ENCODE data around the gene OR4Q2.
"Not testable (repeated sequence)": the region's sequence is repeated elsewhere in the genome, so short reads cannot be mapped to it uniquely, and the experiment has no call there.

Gene OR4Q2

DNA sequence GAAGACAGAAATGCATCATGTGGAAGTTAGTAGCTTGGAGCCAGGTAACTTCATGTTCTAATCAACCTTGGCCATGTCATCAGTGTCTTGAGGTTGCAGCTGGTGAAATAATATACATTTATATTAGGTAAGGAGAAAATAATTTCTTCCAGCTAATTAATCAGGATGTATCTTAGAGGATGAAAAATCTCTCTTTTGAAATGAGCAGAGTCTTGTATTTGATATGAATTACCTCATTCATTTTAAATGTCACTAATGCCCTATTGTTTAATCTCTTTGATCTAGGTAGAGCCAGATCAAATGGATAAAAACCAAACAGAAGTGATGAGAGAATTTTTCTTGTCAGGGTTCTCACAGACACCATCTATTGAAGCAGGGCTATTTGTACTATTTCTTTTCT, at the start of gene OR4Q2:
Gene OR4Q2, plus strand, starts transcription at position 301 of the 400 bp plus-strand sequence.
- no peak for DNase-seq

DNA sequence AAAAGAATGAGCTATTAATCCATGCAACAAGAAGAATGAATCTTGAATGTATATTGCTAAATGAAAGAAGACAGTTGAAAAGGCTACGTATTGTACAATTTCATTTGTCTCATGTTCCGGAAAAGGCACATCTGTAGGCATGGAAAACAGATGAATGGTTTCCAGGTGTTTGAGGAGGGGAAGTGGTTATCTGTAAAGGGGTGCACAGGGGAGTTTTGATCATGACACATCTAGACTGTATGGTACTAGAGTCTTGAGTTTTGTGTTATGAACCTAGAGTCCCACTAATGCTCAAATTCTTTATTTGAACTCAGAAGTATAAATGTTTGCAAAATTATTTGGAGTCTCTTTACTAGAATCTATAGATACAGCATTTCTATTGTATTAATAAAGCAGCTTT, 32.2 kb upstream of the OR4Q2 start:
- DNase-seq: not testable (repeated sequence)

DNA sequence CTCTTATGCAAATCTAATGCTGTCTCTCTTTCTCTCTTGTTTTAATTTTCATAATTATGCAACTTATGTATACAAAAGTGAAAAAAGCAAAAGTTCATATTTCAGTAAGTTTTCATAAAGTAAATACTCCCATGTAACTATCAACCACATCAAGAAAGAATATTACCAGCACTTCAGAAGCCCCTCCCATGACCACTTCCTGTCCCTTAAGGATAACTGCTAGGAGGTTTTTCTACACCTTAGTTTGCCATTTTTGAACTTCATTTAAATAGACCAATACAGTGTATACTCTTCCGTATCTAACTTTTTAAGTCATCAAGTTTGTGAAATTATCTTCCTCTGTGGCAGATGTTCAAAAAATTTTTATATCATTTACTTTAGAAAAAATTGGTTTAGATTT, 27.1 kb upstream of the OR4Q2 start:
- no peak for DNase-seq

DNA sequence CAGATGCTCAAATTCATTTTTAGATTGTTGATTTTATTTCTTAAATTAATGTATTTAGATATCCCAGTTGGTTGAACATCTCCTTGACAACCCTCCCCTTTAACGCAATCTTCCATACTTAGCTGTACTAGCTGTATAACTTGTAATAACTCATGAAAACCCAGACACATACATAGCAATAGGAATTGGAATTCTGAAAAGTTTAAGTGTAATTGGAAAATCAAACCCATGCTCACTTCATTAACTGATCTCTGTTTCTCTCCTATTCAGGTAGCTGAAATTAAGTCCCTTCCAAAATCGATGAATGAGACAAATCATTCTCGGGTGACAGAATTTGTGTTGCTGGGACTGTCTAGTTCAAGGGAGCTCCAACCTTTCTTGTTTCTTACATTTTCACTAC, 26.7 kb upstream of the OR4Q2 start, which contains the start of gene OR4K15:
Gene OR4K15, plus strand, starts transcription at position 301 of the 400 bp plus-strand sequence. Its CDS starts 0 bp downstream, at position 301.
- no peak for DNase-seq

DNA sequence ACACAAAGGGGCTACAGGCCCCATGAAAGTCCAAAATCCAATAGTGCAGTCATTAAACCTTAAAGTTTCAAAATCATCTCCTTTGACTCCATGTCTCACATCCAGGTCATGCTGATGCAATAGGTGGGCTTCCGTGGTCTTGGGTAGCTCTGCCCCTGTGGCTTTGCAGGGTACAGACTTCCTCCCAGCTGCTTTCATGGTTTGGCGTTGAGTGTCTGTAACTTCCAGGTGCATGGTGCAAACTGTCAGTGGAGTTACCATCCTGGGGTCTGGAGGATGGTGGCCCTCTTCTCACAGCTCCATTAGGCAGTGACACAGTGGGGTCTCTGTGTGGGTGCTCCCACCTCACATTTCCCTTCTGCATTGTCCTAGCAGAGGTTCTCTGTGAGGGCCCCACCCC, 8.5 kb upstream of the OR4Q2 start:
- no peak for DNase-seq

DNA sequence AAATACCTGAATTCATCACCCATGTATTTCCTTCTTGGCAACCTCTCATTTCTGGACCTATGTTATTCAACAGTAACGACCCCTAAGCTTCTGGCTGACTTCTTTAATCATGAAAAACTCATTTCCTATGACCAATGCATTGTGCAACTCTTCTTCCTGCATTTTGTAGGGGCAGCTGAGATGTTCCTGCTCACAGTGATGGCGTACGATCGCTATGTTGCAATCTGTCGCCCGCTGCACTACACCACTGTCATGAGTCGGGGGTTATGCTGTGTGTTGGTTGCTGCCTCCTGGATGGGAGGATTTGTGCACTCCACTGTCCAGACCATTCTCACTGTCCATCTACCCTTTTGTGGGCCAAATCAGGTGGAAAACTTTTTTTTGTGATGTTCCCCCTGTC, 356 bp downstream of the OR4Q2 start:
- no peak for DNase-seq

DNA sequence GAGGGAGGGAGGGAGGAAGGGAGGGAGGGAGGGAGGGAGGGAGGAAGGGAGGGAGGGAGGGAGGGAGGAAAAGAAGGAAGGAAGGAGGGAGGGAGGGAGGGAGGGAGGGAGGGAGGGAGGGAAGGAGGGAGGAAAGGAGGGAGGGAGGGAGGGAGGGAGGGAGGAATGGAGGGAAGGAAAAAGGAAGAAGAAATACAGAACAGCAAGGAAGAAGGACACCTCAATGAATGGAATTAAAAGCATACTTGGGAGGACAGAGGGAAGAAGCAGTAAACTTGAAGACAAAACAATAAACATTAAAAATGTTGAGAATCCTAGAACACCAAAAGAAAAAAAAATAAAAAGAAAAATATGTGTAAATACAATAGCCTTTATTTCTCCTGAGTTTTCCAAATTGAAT, 6.2 kb downstream of the OR4Q2 start:
- no peak for DNase-seq

DNA sequence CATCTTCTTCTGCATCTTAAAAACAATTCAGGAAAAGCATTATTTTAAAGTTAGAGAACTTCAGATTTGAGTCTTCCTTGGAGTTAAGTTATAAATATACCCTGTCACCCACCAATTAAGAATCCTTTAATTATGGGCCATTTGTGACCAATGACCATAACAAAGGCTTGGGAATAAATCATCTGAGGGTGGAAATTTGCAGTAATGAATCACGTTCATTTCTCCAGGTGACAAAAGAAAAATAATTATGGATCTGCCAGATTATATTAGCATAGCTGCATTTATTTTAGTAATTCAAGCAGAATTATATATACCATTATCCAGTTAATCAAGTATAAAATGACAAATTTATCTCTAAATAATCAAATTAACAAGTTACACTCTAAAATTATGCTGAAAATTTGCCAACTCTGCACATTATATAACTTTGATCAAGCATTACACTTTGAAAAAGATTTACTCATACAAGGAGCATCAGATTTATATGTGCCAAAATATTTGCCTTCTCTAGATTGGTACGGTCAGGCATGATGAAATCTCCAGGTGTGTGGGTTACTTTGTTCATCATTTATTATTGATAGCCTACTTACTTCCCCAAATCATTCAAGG, 17.4 kb downstream of the OR4Q2 start, which contains the start of gene OR4K14:
Gene OR4K14, minus strand, starts transcription at position 51 of the 609 bp plus-strand sequence. CDS start 4,114 bp downstream, outside the sequence.
- DNase-seq: no peak

DNA sequence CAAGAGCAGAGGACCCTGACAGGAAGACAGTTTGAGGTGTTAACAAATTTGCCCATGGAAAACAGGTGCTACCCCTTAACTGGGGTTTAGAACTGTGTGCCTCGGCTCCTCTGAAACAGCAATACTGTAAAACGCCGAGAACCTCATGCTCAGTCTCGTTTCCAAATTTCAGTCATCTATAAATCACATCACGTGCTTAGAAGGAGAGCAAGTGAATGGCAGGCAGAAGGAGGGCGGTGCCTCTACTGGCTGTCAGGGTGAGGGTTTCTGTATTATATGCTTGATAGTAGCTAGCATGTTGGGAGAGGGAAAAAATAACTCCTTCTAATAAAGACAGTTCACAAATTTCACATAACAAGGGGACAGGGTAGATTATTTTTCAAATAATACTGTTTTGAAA, 29.1 kb downstream of the OR4Q2 start:
- no peak for DNase-seq

DNA sequence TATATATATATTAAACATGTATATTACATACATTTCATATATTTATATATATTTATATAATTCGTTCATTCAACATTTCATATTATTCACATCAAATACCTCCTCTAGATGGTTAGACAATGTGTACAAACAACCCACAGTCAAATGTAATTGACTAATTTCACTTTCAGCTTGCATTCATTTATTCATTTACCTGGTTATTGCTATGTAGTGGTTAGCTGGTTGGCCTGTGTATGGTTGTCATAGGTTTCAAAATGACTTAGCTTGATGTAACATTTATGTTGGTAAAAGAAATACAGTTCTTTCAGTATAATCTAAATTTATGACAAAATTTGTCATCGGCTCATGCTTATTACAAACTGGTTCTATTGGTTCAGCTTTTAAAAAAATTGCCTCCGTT, 33.5 kb downstream of the OR4Q2 start:
- no peak for DNase-seq

DNA sequence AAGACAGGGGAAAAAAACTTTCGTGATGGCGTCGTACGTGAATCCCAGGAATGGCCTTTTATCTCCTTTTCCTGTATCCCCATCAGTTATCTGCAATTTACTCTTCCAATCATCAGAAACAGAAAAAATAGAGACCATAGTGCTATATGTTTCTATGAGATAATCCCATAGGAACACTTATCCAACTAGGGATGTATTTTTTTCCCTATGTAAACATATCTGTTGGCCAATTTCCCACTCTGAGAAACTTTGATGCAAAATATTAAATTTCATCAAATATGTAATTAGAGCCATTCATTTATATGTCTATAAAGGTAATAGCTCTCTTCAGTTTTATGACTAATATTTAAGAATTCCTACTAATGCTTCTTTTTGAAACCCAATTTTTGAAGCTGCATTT, 34.0 kb downstream of the OR4Q2 start, which contains the start of gene OR4K13:
Gene OR4K13, minus strand, starts transcription at position 101 of the 400 bp plus-strand sequence. CDS start 1,280 bp downstream, outside the sequence.
- DNase-seq: no peak

DNA sequence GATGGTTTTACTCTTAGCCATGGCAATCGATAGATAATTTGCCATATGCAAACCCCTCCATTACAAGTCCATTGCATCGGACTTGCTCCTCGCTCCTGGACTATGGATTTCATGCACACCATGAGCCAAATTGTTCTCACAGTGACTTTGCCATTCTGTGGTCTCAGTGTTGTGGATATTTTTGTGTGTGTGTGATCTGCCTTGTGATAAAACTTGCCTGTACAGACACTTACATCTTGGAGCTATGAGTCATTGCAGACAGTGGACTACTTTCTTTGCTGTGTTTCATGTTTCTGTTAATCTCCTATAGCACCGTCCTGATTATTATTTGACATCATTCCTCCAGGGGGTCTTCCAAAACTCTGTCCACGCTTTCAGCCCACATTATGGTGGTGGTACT, 42.3 kb downstream of the OR4Q2 start:
- DNase-seq: no peak

DNA sequence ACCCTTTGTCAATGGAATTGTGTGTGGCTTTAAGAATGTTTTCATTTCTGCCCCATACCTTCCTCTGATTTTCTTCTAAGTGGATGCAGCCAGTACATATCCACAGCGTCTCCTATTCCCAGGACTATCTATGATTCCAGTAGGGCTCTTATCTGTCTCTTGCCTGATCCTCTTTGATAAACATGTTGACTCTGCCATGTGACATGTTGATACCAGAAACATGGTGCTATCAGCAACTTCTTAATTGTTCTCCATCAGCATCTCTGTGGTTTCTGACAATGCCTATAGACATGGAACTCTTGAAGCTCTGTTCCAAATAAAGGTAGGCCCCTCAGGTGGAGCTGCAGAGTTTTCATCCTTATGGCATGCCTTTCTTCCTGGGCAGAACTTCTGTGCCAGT, 46.2 kb downstream of the OR4Q2 start:
- no peak for DNase-seq
